ENCODE data around the gene CCDC13.

CCDC13 gene

DNA sequence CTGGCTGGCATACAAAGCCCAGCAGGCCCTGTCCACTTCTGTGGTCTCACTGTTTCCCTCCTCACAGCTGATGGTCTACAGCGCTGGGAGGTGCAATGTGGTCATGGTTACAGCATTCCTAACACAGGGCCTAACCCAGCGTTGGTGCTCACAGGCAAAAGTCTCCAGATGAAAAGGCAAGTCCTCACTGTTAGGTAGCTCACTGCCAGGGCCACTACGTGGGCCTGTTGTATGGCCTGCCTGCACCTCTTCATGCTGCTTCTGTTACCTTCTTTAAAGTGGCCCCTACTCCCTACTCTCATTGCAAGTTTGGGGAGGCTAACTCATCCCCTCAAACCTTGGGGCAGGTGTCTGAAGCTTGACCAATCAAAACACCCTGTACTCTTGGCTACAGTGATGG, 31.3 kb downstream of the CCDC13 start:
- H4K20me1 ChIP-seq (ENCODE audit: control insufficient read depth, insufficient read depth, low read depth, low read length) = no peaks in the 10 kb centered on the region
- H3K4me3 ChIP-seq (ENCODE audit: low read length) = no peak overlapping the region
- H3K4me1 ChIP-seq (ENCODE audit: control insufficient read depth, low read length) = no peaks in the 10 kb centered on the region
- no peaks in the 10 kb centered on the region for H3K9me3 ChIP-seq (ENCODE audit: control insufficient read depth, insufficient read depth, low read length)
- no peak overlapping the region for H3K4me2 ChIP-seq (ENCODE audit: low read length)
- H3K27ac ChIP-seq (ENCODE audit: low read depth, low read length) = no peak overlapping the region
- H3F3A ChIP-seq (ENCODE audit: control insufficient read depth, insufficient read depth) = no peaks in the 10 kb centered on the region
- H3K27me3 ChIP-seq (ENCODE audit: control insufficient read depth, low read length) = no peaks in the 10 kb centered on the region
- no peaks in the 10 kb centered on the region for H3K36me3 ChIP-seq (ENCODE audit: control insufficient read depth, low read length)
- TF ChIP-seq, protein P1, sequence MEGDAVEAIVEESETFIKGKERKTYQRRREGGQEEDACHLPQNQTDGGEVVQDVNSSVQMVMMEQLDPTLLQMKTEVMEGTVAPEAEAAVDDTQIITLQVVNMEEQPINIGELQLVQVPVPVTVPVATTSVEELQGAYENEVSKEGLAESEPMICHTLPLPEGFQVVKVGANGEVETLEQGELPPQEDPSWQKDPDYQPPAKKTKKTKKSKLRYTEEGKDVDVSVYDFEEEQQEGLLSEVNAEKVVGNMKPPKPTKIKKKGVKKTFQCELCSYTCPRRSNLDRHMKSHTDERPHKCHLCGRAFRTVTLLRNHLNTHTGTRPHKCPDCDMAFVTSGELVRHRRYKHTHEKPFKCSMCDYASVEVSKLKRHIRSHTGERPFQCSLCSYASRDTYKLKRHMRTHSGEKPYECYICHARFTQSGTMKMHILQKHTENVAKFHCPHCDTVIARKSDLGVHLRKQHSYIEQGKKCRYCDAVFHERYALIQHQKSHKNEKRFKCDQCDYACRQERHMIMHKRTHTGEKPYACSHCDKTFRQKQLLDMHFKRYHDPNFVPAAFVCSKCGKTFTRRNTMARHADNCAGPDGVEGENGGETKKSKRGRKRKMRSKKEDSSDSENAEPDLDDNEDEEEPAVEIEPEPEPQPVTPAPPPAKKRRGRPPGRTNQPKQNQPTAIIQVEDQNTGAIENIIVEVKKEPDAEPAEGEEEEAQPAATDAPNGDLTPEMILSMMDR (IDR thresholded peaks at IDR 0.05; ENCODE audit: low read depth, low read length, poor library complexity, severe bottlenecking) = no peak
- TF ChIP-seq EZH2phosphoT487 (IDR thresholded peaks at IDR 0.05; ENCODE audit: borderline replicate concordance, low read length) = no peak
- no peaks in the 10 kb centered on the region for H3K79me2 ChIP-seq (ENCODE audit: control insufficient read depth, low read length)
- H3K9me2 ChIP-seq (replicated peaks; ENCODE audit: control insufficient read depth, low read length) = no peaks in the 10 kb centered on the region

DNA sequence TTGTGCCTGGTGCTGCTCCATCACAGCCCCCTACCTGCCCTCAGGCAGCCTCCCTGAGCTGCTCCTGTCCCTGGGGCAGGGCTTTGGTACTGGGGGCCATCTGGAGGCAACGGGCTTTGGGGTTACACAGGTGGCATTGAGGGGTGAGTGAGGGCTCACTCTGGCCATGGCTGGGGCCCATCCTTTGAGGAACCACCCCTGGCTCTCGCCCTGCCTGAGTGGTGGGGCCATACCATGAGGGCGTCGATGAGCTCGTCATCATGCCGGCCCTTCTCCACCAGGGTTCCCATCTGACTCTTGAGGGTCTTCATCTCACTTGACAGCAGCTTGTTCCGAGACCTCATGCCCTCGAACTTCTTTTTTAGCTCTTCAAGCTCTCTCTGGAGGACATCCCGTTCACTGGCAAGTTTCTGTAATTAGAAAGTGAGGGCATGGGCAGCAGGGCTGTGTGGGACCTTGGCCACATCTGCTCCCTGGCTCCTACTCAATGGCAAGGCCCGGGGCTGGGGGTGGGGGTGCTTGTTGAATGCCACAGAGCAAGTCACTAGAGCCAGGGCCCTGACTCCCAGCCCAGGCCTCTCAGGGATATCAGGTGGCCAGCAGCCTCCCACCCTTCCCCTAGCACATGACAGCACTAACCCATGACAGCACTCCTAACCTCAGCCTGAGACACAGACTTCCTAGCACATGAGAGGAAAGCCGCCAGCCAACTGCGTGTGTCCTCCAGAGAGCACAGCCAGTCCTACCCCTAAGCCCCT, 33.5 kb downstream of the CCDC13 start:
- Histone ChIP-seq H3K27ac (ENCODE audit: low read depth, low read length) (no peak overlapping the region), H3K4me2 (ENCODE audit: low read length) (no peak overlapping the region), H3K36me3 (ENCODE audit: control insufficient read depth, low read length) (no peaks in the 10 kb centered on the region), H4K20me1 (ENCODE audit: control insufficient read depth, insufficient read depth, low read depth, low read length) (no peaks in the 10 kb centered on the region), H3K9me2 (replicated peaks; ENCODE audit: control insufficient read depth, low read length) (no peaks in the 10 kb centered on the region), H3K9me3 (ENCODE audit: control insufficient read depth, insufficient read depth, low read length) (no peaks in the 10 kb centered on the region), H3K27me3 (ENCODE audit: control insufficient read depth, low read length) (no peaks in the 10 kb centered on the region), H3F3A (ENCODE audit: control insufficient read depth, insufficient read depth) (no peaks in the 10 kb centered on the region), H3K4me1 (ENCODE audit: control insufficient read depth, low read length) (no peaks in the 10 kb centered on the region), H3K4me3 (ENCODE audit: low read length) (no peak overlapping the region), H3K79me2 (ENCODE audit: control insufficient read depth, low read length) (no peaks in the 10 kb centered on the region)
- TF ChIP-seq, protein P1 (IDR thresholded peaks at IDR 0.05; ENCODE audit: low read depth, low read length, poor library complexity, severe bottlenecking) = no peak
- no peak for TF ChIP-seq EZH2phosphoT487 (IDR thresholded peaks at IDR 0.05; ENCODE audit: borderline replicate concordance, low read length)

DNA sequence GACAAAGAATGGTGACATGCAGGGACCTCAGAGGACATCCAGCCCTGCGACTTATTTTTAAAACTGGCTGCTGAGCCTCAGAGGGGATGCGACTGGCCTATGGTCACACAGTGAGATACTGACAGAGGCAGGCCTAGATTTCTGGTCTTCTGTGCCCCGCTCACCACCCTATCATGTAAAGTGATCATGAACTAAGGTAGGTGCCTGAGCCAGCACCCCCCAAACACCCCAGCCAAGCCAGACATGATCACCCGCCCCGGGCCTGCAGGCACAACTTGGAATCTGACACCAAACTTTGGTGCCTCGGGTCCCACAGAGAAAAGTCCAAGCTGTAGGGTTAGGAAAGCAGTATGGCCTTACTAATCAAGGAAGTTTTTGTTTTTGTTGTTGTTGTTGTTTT, 36.5 kb downstream of the CCDC13 start:
- no peaks in the 10 kb centered on the region for H3K9me2 ChIP-seq (replicated peaks; ENCODE audit: control insufficient read depth, low read length)
- H3K9me3 ChIP-seq (ENCODE audit: control insufficient read depth, insufficient read depth, low read length) = no peaks in the 10 kb centered on the region
- no peaks in the 10 kb centered on the region for H3F3A ChIP-seq (ENCODE audit: control insufficient read depth, insufficient read depth)
- no peaks in the 10 kb centered on the region for H3K27me3 ChIP-seq (ENCODE audit: control insufficient read depth, low read length)
- H3K4me2 ChIP-seq (ENCODE audit: low read length) = no peak overlapping the region
- no peaks in the 10 kb centered on the region for H3K4me1 ChIP-seq (ENCODE audit: control insufficient read depth, low read length)
- no peak for TF ChIP-seq EZH2phosphoT487 (IDR thresholded peaks at IDR 0.05; ENCODE audit: borderline replicate concordance, low read length)
- TF ChIP-seq, protein P1 (IDR thresholded peaks at IDR 0.05; ENCODE audit: low read depth, low read length, poor library complexity, severe bottlenecking) = no peak
- no peaks in the 10 kb centered on the region for H3K79me2 ChIP-seq (ENCODE audit: control insufficient read depth, low read length)
- H3K27ac ChIP-seq (ENCODE audit: low read depth, low read length) = no peak overlapping the region
- H3K36me3 ChIP-seq (ENCODE audit: control insufficient read depth, low read length) = no peaks in the 10 kb centered on the region
- no peak overlapping the region for H3K4me3 ChIP-seq (ENCODE audit: low read length)
- no peaks in the 10 kb centered on the region for H4K20me1 ChIP-seq (ENCODE audit: control insufficient read depth, insufficient read depth, low read depth, low read length)

All from DOHH2 (cell line).